ENCODE data around the gene GPR162. TPM values are rescaled to one million over a fixed set of nuclear protein-coding genes. Genes with fewer than 3 reads are reported as not detected.

The GPR162 gene
- 1.4 and 5.0 TPM in 2 replicates for total RNA-seq

- Histone ChIP-seq H2AFZ (ENCODE audit: low read length) (no peak within 1 kb of the TSS), H4K20me1 (ENCODE audit: insufficient read depth, low read length) (peaks cover 9% of the 10 kb centered on the region), H3K4me1 (ENCODE audit: insufficient read depth, low read length) (peaks cover 10% of the 10 kb centered on the region), H3K9me3 (ENCODE audit: low read depth, low read length) (no peaks in the 10 kb centered on the region), H3K36me3 (ENCODE audit: insufficient read depth, low read length) (no peaks in the 10 kb centered on the region), H3K79me2 (ENCODE audit: insufficient read depth, low read length) (no peaks in the 10 kb centered on the region), H3K4me3 (ENCODE audit: insufficient read depth, low read length) (peak within 1 kb of the TSS; percentile 65), H3K4me2 (ENCODE audit: insufficient read depth, low read length) (peak within 1 kb of the TSS; percentile 73), H3K27me3 (ENCODE audit: insufficient read depth, low read length) (peaks cover 9% of the 10 kb centered on the region), H3K27ac (ENCODE audit: low read depth, low read length) (no peak within 1 kb of the TSS)
- no peak for TF ChIP-seq CTCF (IDR thresholded peaks at IDR 0.05; ENCODE audit: extremely low read depth, low read depth, low read length)
- peak; percentile 95 for DNase-seq (ENCODE audit: insufficient read length, low spot score, missing footprints)
Observed at GRCh38 chr12:6821591-6822425, at the start of gene GPR162. TSS of gene GPR162 (plus strand) at chr12:6821821. CDS start at chr12:6823899, 2,078 bp downstream.

GRCh38 chr12:6772331-6772695 lies 49.3 kb upstream of the GPR162 start, which contains the start of gene LAG3:
TSS of gene LAG3 (plus strand) at chr12:6772520. CDS start at chr12:6772853, 333 bp downstream.
- Histone ChIP-seq H3K27ac (ENCODE audit: low read depth, low read length) (no peak within 1 kb of the TSS), H4K20me1 (ENCODE audit: insufficient read depth, low read length) (peaks cover 32% of the 10 kb centered on the region), H3K4me1 (ENCODE audit: insufficient read depth, low read length) (peaks cover 13% of the 10 kb centered on the region), H3K79me2 (ENCODE audit: insufficient read depth, low read length) (peaks cover 24% of the 10 kb centered on the region), H3K36me3 (ENCODE audit: insufficient read depth, low read length) (peaks cover 15% of the 10 kb centered on the region), H3K4me3 (ENCODE audit: insufficient read depth, low read length) (no peak within 1 kb of the TSS), H3K27me3 (ENCODE audit: insufficient read depth, low read length) (no peaks in the 10 kb centered on the region), H2AFZ (ENCODE audit: low read length) (no peak within 1 kb of the TSS), H3K9me3 (ENCODE audit: low read depth, low read length) (no peaks in the 10 kb centered on the region), H3K4me2 (ENCODE audit: insufficient read depth, low read length) (no peak within 1 kb of the TSS)
- no peak for TF ChIP-seq CTCF (IDR thresholded peaks at IDR 0.05; ENCODE audit: extremely low read depth, low read depth, low read length)
- peak; percentile 92 for DNase-seq (ENCODE audit: insufficient read length, low spot score, missing footprints)

GRCh38 chr12:6772726-6773589 lies 48.7 kb upstream of the GPR162 start:
- Histone ChIP-seq H3K27ac (ENCODE audit: low read depth, low read length) (no peak overlapping the region), H3K4me1 (ENCODE audit: insufficient read depth, low read length) (peaks cover 12% of the 10 kb centered on the region), H4K20me1 (ENCODE audit: insufficient read depth, low read length) (peaks cover 31% of the 10 kb centered on the region), H3K27me3 (ENCODE audit: insufficient read depth, low read length) (no peaks in the 10 kb centered on the region), H3K9me3 (ENCODE audit: low read depth, low read length) (no peaks in the 10 kb centered on the region), H3K36me3 (ENCODE audit: insufficient read depth, low read length) (peaks cover 15% of the 10 kb centered on the region), H3K4me3 (ENCODE audit: insufficient read depth, low read length) (no peak overlapping the region), H3K4me2 (ENCODE audit: insufficient read depth, low read length) (no peak overlapping the region), H3K79me2 (ENCODE audit: insufficient read depth, low read length) (peaks cover 17% of the 10 kb centered on the region), H2AFZ (ENCODE audit: low read length) (no peak overlapping the region)
- no peak for TF ChIP-seq CTCF (IDR thresholded peaks at IDR 0.05; ENCODE audit: extremely low read depth, low read depth, low read length)
- DNase-seq (ENCODE audit: insufficient read length, low spot score, missing footprints) = peak; percentile 85
